GM13977 (cell line): ENCODE measurements around the gene HAGHL.

Experiments
- DNase-seq: peaks from one replicate; pipeline ENCODE4 v3.0.0; 2012; ENCODE audit warnings: low spot score
- in situ Hi-C: fragments of 300-500 bp; cut with MboI; formaldehyde crosslinking; loops from one replicate; pipeline ENCODE4 v1.12.0; 2022; ENCODE audit warnings: low sequenced_read_pairs, low pct_unique_long_range_greater_than_20kb, mixed read lengths, inconsistent platforms; ENCODE audit not compliant: unreplicated experiment
- TF ChIP-seq, protein P1 (sequence below): IDR thresholded peaks from 2 replicates; pipeline ENCODE4 v1.5.1; 2012; ENCODE audit warnings: mild to moderate bottlenecking, control low read depth; ENCODE audit not compliant: insufficient read depth; ENCODE audit errors: extremely low read depth, missing control alignments

Gene HAGHL

DNA sequence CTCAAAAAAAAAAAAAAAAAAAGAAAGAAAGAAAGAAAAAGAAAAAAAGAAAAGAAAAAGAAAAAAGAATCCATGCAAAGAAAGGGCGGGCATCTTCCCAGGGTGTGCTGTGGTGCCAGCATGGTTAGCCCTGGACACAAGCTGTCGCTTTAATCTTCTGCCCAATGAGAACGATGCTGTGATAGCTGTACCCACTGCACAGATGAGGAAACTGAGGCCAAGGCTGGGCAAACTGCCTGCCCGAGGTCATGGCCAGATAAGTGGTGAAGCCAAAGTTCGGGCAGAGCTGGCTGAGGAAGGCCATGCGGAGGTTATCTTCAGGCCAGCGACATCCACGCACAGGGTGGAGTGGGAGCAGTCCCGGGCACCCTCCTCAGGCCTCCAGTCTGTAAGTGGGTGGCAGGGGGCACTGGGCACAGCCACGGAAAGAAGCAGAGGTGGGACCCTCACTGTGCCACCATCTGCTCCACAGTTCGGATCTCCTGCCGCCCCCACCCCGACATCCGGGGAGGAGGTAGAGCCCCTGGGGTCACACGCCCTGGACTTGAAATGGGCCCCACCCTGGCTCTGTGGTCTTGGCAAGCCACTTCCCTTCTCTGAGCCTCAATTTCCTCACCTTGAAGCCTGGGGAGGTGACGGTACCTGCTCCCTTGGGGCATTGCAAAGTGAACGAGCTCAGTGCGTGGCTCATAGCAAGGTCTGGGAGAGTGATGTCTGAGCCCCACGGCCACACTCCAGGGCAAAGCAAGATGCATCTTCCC lies 27.8 kb upstream of the HAGHL start:
- TF ChIP-seq, protein P1, sequence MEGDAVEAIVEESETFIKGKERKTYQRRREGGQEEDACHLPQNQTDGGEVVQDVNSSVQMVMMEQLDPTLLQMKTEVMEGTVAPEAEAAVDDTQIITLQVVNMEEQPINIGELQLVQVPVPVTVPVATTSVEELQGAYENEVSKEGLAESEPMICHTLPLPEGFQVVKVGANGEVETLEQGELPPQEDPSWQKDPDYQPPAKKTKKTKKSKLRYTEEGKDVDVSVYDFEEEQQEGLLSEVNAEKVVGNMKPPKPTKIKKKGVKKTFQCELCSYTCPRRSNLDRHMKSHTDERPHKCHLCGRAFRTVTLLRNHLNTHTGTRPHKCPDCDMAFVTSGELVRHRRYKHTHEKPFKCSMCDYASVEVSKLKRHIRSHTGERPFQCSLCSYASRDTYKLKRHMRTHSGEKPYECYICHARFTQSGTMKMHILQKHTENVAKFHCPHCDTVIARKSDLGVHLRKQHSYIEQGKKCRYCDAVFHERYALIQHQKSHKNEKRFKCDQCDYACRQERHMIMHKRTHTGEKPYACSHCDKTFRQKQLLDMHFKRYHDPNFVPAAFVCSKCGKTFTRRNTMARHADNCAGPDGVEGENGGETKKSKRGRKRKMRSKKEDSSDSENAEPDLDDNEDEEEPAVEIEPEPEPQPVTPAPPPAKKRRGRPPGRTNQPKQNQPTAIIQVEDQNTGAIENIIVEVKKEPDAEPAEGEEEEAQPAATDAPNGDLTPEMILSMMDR: no peak
- no peak for DNase-seq
- in situ Hi-C loops: no loop called here

DNA sequence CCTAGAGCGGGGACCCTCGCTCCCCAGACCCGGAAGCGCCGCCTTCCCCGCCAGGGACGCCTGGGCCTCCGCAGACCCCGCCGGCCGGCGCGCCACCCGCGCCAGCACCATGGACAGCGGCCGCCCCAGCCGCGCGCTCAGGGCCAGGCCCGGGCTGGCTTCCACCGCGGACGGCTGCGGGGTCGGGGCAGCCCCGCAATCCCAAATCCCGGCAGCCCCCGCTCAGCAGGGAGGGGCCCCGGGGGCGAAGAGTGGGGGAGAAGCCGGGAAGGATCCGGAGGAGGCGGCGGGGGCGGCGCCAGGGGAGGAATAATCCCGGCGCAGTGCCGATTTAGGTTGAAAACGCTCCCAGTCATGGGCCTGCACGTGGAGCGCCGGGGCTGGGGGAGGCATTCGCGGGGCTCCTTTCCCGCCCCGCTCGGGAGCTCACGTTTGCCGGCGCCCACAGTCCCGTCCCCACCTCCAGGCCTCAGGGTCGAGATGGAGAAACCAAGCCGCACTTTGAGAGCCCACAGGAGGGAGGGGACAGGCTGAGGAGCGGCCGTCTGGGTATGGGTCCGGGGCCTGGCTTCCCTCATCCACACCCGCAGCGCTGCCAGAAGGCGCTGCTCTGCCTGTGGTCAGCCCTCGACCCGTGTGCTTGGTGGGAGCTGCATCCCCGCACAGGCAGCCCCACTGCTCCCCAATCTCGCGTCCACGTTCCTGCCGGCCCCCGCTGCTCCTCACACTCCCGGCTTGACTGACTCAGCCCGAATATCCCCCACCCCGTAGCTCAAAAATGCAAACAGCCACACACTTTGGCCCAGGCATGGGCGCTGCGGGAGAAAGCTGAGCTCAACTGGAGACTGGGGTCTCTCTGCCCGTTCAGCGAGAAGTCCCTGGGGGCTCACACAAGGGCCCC lies 26.0 kb upstream of the HAGHL start:
- in situ Hi-C loops: no loop called here
- TF ChIP-seq, protein P1: no peak
- peak; percentile 67 for DNase-seq

DNA sequence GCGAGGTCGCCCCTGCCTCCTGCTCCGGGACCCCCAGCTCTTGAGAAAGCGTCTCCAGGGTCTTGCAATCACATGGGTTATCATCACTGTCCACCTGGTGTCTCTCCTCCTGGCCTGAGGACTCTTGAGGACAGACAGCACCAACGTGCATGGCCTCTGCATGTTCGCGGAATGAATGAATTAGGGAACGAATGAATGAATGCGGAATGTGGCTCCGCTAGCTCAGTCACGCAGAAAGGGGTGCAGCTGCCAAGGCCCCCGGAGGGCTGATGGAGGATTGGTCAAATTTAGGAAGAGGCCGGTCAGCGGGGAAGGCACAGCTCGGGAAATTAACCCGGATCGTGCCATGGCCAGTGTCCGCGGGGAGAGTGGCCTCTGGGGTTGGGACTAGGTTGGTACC lies 24.6 kb upstream of the HAGHL start:
- DNase-seq: no peak
- in situ Hi-C loops: no loop called here
- TF ChIP-seq, protein P1: no peak

DNA sequence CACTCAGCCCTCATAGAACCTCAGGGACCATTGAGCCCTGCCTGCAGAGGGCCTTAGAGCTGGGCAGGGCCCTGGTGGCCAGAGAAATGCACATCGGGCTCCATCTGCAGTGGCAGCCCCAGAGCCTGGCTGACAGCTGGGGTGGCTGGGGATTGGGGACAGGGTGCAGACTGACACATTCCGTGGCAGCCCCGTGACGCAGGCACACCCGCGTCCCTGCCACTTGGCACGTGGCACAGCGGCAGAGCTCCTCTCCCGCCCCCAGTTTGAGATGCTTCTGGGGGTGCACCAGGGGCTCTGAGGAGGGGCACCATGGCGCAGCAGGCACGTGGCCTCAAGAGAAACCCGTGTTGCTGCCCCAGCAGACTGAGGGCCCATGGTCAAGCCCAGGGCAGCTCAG lies 23.5 kb upstream of the HAGHL start:
- TF ChIP-seq, protein P1: no peak
- in situ Hi-C loops: no loop called here

DNA sequence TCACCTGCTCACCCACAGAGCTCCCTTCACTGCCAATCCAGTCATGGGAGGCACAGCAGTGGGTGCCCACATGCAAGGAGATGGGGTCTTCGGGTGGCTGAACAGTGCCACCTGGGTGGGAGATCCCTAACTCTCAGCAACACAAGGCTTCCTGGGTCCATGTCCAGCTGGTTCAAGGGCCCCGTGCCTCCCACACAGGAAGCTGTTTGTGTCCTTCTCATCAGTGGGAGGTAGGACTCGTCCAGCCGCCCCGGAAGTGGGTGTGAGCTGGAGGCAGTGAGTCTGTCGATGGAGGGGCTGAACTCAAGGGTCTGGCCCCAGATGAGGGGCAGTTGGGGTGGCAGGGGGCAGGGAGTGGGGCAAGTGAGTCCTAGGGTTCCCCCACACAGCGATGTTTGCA lies 22.9 kb upstream of the HAGHL start:
- in situ Hi-C loops: no loop called here
- TF ChIP-seq, protein P1: no peak
- no peak for DNase-seq

More for the DNA sequence above, 23.5 kb upstream of the HAGHL start:
- DNase-seq: no peak

DNA sequence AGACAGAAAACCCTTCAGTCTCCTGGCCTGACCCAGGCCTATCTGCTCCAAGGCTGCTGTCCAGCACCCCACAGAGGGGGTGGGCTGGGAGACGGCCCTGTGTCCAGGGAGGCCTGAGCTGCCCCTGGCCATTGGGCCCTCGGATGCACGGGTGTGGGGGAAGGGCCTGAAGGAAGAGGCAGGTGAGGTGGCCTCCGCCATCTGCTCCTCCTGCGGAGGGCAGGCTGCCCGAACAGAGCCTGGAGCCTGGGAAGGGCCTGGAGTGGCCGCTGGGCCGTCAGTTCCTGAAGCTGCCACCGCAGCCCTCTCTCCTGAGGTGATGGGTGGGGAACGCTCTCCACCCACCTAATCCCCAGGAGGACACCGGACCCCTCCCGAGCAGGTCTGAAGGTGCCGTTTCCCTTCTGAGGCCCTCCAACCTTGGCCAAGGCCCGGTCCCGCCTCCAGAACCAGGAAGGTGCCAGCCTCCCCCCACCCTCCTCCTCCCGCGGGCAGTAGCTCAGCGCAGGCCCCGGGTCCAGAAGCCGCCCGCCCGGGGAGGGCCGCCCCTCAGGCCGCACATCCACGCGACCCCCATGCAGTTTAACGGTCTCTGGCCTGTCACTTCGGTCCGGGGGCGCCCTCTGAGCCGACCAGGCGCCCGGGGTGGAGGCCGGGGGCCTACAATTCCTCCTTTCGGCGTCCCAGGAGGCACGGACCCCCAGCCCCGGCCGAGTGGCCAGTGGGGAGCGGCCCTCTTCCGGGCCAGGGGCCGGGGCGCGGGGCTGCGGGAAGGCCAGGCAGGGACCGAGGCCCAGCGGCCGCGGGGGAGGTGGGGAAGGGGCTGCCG lies 22.1 kb upstream of the HAGHL start:
- in situ Hi-C loops: no loop called here
- DNase-seq: no peak
- TF ChIP-seq, protein P1: no peak
